HCT116 (cell line): ENCODE data around the gene FAAH2. TPM values are rescaled to one million over a fixed set of nuclear protein-coding genes. Genes with fewer than 3 reads are reported as not detected.

Source experiments
- ATAC-seq: fragments of 200-7000 bp; cut with Tn5 transposase; 2 replicates; pipeline ENCODE4 v1.9.1; 2020; ENCODE audit warnings: mild to moderate bottlenecking, moderate library complexity
- BruUV-seq: library from RNA; stranded (reverse); fragments of 400-500 nt; replicated peaks from 2 replicates; lab custom pipeline; 2021; lab: Mats Ljungman, UMichigan
- CTCF ChIA-PET: fragments of 300-600 bp; sonication (Branson Sonifier 250); formaldehyde crosslinking; loops from one replicate; lab custom pipeline; 2021; ENCODE audit warnings: antibody characterized with exemption; lab: Charles Lee
- POLR2A ChIA-PET: fragments of 300-600, 350-600 bp; sonication (Branson Sonifier 250); formaldehyde crosslinking; loops from one replicate; lab custom pipeline; 2021; ENCODE audit warnings: antibody characterized with exemption; lab: Charles Lee
- RAD21 ChIA-PET, 2 experiments: fragments of 300-600 bp; sonication (Branson Sonifier 250); formaldehyde crosslinking; loops; one replicate each; lab custom pipeline; 2023; ENCODE audit warnings: low total read pairs in 2 of 2; ENCODE audit not compliant: uncharacterized antibody in 2 of 2, unreplicated experiment in 2 of 2, low non-redundant PET in 1 of 2; lab: Charles Lee
- DNase-seq: peaks from one replicate; pipeline ENCODE4 v3.0.0-alpha.2; 2010; ENCODE audit warnings: low read depth, low spot score
- H2AFZ ChIP-seq: fragments of 200-600 bp; shearing (Covaris generic), sonication (generic); 2 replicates; pipeline ENCODE4 v1.6.1; 2017; ENCODE audit warnings: low read depth, mixed run types, mixed read lengths, antibody characterized with exemption, low read length; ENCODE audit not compliant: poor library complexity, severe bottlenecking
- H3K27ac ChIP-seq: 2 replicates; pipeline ENCODE4 v1.5.1; 2012; ENCODE audit warnings: low read depth, low read length
- H3K27me3 ChIP-seq: fragments of 200-600 bp; sonication (generic); 2 replicates; pipeline ENCODE4 v1.6.1; 2016; ENCODE audit warnings: mixed run types, low read length, mixed read lengths; ENCODE audit not compliant: insufficient read depth
- H3K36me3 ChIP-seq, 2 experiments: fragments of 200-500 bp in 1 of 2; fragments of 200-600 bp in 1 of 2; sonication (Bioruptor generic) in 1 of 2; sonication (generic) in 1 of 2; 2 replicates each; pipeline versions ENCODE4 v1.5.1 to v1.6.1; 2014 to 2016; ENCODE audit warnings: low read length in 2 of 2, inconsistent platforms in 1 of 2, mixed read lengths in 1 of 2, mixed run types in 1 of 2; ENCODE audit not compliant: insufficient read depth in 2 of 2, control insufficient read depth in 1 of 2
- H3K4me1 ChIP-seq, 2 experiments: fragments of 200-600 bp in 1 of 2; sonication (generic) in 1 of 2; 2 replicates each; pipeline versions ENCODE4 v1.5.1 to v1.6.1; 2012 to 2017; ENCODE audit warnings: low read length in 2 of 2, inconsistent platforms in 1 of 2, mild to moderate bottlenecking in 1 of 2, mixed read lengths in 1 of 2, mixed run types in 1 of 2, moderate library complexity in 1 of 2; ENCODE audit not compliant: insufficient read depth in 2 of 2, control insufficient read depth in 1 of 2
- H3K4me2 ChIP-seq: fragments of 200-600 bp; sonication (generic); 2 replicates; pipeline ENCODE4 v1.6.1; 2017; ENCODE audit warnings: mixed run types, low read length, mixed read lengths
- H3K4me3 ChIP-seq, 2 experiments: fragments of 200-600 bp in 1 of 2; sonication (generic) in 1 of 2; replicated peaks in 1 of 2; 2 replicates each; pipeline ENCODE4 v1.5.1; 2011 to 2016; ENCODE audit warnings: low read length in 2 of 2, control low read depth in 1 of 2, low read depth in 1 of 2, mild to moderate bottlenecking in 1 of 2, mixed read lengths in 1 of 2, mixed run types in 1 of 2
- H3K79me2 ChIP-seq: fragments of 200-600 bp; sonication (generic); 2 replicates; pipeline ENCODE4 v1.6.1; 2017; ENCODE audit warnings: mild to moderate bottlenecking, mixed run types, low read length, moderate library complexity, mixed read lengths; ENCODE audit not compliant: insufficient read depth
- H3K9ac ChIP-seq: fragments of 200-600 bp; sonication (generic); 2 replicates; pipeline ENCODE4 v1.6.1; 2016; ENCODE audit warnings: low read length, mixed read lengths
- H3K9me2 ChIP-seq: fragments of 200-600 bp; sonication (generic), shearing (Covaris generic); 2 replicates; pipeline ENCODE4 v1.6.1; 2017; ENCODE audit warnings: mixed run types, mild to moderate bottlenecking, moderate library complexity; ENCODE audit not compliant: insufficient read depth
- H3K9me3 ChIP-seq, 2 experiments: fragments of 200-500 bp in 1 of 2; fragments of 200-600 bp in 1 of 2; sonication (Bioruptor generic) in 1 of 2; sonication (generic) in 1 of 2; 2 replicates each; pipeline ENCODE4 v1.6.1; 2014 to 2017; ENCODE audit warnings: low read length in 2 of 2, mixed read lengths in 2 of 2, inconsistent platforms in 1 of 2, low read depth in 1 of 2, mild to moderate bottlenecking in 1 of 2, mixed run types in 1 of 2, moderate library complexity in 1 of 2; ENCODE audit not compliant: control insufficient read depth in 1 of 2, insufficient read depth in 1 of 2
- H4K20me1 ChIP-seq: fragments of 200-600 bp; sonication (generic), shearing (Covaris generic); 2 replicates; pipeline ENCODE4 v1.6.1; 2017; ENCODE audit warnings: mixed run types, mild to moderate bottlenecking, moderate library complexity; ENCODE audit not compliant: insufficient read depth
- CEBPB ChIP-seq: IDR thresholded peaks from 2 replicates; pipeline ENCODE4 v1.6.1; 2012; ENCODE audit warnings: low read depth
- ELF1 ChIP-seq: IDR thresholded peaks from 2 replicates; pipeline ENCODE4 v1.6.1; 2012; ENCODE audit warnings: low read depth, borderline replicate concordance
- FOSL1 ChIP-seq: IDR thresholded peaks from 2 replicates; pipeline ENCODE4 v1.6.1; 2012; ENCODE audit warnings: low read depth
- JUND ChIP-seq: IDR thresholded peaks from 2 replicates; pipeline ENCODE4 v1.6.1; 2012
- POLR2AphosphoS5 ChIP-seq: IDR thresholded peaks from 2 replicates; pipeline ENCODE4 v1.6.1; 2011; ENCODE audit warnings: mild to moderate bottlenecking, low read depth, low read length, moderate library complexity
- RAD21 ChIP-seq: IDR thresholded peaks from 2 replicates; pipeline ENCODE4 v1.6.1; 2012; ENCODE audit warnings: low read depth, mild to moderate bottlenecking
- SIN3A ChIP-seq: IDR thresholded peaks from 2 replicates; pipeline ENCODE4 v1.6.1; 2012; ENCODE audit warnings: low read depth
- SP1 ChIP-seq: IDR thresholded peaks from 2 replicates; pipeline ENCODE4 v1.6.1; 2012; ENCODE audit warnings: low read depth
- SRF ChIP-seq: IDR thresholded peaks from 2 replicates; pipeline ENCODE4 v1.6.1; 2012; ENCODE audit warnings: low read depth
- TCF7L2 ChIP-seq: IDR thresholded peaks from 2 replicates; pipeline ENCODE4 v1.7.0; 2011; ENCODE audit warnings: borderline replicate concordance, inconsistent platforms; ENCODE audit not compliant: insufficient read depth, insufficient read length; ENCODE audit errors: extremely low read depth
- ZFX ChIP-seq: fragments of 450-650 bp; IDR thresholded peaks from 2 replicates; pipeline ENCODE4 v1.6.1; 2017
- ZNF274 ChIP-seq: fragments of 200-500 bp; sonication (Bioruptor generic); IDR thresholded peaks from 2 replicates; pipeline ENCODE4 v1.6.1; 2014; ENCODE audit warnings: mild to moderate bottlenecking, low read depth, low read length, inconsistent platforms
- intact Hi-C: fragments of 100-400 bp; cut with micrococcal nuclease; formaldehyde crosslinking; loops from 2 replicates; pipeline ENCODE4 v1.10.0; 2022
- total RNA-seq: library from RNA; stranded (reverse); gene quantifications from one replicate; pipeline ENCODE4 v1.2.1, GENCODE V29; 2021; ENCODE audit not compliant: unreplicated experiment
- TF ChIP-seq, protein P1 (sequence below): IDR thresholded peaks from 2 replicates; pipeline ENCODE4 v1.6.1; 2011; ENCODE audit warnings: mild to moderate bottlenecking, low read length, moderate library complexity; ENCODE audit not compliant: insufficient replicate concordance; ENCODE audit errors: extremely low read depth
- TF ChIP-seq, protein P2 (sequence below): IDR thresholded peaks from 2 replicates; pipeline ENCODE4 v1.6.1; 2012; ENCODE audit warnings: low read depth
- TF ChIP-seq, protein P3 (sequence below): IDR thresholded peaks from 2 replicates; pipeline ENCODE4 v1.6.1; 2012

Gene FAAH2
- total RNA-seq, 1 experiment from 2014 or later = 6.1 TPM

DNA sequence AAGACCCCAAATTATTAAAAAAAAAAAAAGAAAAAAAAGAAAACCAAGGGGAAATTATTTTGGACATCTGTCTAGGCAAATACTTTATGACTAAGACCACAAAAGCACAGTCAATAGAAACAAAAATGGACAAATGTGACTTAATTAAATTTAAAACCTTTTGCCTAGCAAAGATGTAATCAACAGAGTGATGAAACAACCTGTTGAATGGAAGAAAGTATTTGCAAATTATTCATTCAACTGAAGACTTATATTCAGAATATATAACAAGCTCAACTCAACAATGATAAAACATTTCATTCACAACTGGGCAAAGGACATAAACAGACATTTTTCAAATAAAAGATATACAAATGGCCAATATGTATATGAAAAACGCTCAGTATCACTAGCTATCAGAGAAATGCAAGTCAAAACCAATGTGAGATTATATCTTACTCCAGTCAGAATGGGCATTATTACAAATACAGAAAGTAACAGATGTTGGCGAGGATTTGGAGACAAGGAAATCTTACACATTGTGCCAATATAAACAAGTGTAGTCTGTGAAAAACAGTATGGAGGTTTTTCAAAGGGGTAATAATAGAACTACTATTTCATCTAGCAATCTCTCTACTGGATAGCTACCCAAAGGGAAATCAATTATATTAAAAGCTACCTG, 67.1 kb downstream of the FAAH2 start:
- ChIA-PET POLR2A (no interaction called here), CTCF (no interaction called here), RAD21 (no interaction called here)
- TF ChIP-seq ELF1 (no peak), SIN3A (no peak), FOSL1 (no peak), JUND (no peak), SP1 (no peak), TCF7L2 (no peak), ZNF274 (no peak), CEBPB (no peak), SRF (no peak), ZFX (no peak), POLR2AphosphoS5 (no peak), RAD21 (no peak)
- TF ChIP-seq, protein P1, sequence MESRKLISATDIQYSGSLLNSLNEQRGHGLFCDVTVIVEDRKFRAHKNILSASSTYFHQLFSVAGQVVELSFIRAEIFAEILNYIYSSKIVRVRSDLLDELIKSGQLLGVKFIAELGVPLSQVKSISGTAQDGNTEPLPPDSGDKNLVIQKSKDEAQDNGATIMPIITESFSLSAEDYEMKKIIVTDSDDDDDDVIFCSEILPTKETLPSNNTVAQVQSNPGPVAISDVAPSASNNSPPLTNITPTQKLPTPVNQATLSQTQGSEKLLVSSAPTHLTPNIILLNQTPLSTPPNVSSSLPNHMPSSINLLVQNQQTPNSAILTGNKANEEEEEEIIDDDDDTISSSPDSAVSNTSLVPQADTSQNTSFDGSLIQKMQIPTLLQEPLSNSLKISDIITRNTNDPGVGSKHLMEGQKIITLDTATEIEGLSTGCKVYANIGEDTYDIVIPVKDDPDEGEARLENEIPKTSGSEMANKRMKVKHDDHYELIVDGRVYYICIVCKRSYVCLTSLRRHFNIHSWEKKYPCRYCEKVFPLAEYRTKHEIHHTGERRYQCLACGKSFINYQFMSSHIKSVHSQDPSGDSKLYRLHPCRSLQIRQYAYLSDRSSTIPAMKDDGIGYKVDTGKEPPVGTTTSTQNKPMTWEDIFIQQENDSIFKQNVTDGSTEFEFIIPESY = no peak
- TF ChIP-seq, protein P2, sequence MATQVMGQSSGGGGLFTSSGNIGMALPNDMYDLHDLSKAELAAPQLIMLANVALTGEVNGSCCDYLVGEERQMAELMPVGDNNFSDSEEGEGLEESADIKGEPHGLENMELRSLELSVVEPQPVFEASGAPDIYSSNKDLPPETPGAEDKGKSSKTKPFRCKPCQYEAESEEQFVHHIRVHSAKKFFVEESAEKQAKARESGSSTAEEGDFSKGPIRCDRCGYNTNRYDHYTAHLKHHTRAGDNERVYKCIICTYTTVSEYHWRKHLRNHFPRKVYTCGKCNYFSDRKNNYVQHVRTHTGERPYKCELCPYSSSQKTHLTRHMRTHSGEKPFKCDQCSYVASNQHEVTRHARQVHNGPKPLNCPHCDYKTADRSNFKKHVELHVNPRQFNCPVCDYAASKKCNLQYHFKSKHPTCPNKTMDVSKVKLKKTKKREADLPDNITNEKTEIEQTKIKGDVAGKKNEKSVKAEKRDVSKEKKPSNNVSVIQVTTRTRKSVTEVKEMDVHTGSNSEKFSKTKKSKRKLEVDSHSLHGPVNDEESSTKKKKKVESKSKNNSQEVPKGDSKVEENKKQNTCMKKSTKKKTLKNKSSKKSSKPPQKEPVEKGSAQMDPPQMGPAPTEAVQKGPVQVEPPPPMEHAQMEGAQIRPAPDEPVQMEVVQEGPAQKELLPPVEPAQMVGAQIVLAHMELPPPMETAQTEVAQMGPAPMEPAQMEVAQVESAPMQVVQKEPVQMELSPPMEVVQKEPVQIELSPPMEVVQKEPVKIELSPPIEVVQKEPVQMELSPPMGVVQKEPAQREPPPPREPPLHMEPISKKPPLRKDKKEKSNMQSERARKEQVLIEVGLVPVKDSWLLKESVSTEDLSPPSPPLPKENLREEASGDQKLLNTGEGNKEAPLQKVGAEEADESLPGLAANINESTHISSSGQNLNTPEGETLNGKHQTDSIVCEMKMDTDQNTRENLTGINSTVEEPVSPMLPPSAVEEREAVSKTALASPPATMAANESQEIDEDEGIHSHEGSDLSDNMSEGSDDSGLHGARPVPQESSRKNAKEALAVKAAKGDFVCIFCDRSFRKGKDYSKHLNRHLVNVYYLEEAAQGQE = no peak
- TF ChIP-seq, protein P3, sequence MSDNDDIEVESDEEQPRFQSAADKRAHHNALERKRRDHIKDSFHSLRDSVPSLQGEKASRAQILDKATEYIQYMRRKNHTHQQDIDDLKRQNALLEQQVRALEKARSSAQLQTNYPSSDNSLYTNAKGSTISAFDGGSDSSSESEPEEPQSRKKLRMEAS = no peak
- Histone ChIP-seq H3K9ac (no peak overlapping the region), H3K27me3 (no peaks in the 10 kb centered on the region), H3K4me2 (no peak overlapping the region), H3K27ac (no peak overlapping the region), H3K79me2 (no peaks in the 10 kb centered on the region), H3K9me2 (no peaks in the 10 kb centered on the region), H4K20me1 (no peaks in the 10 kb centered on the region), H3K9me3 (no peaks in the 10 kb centered on the region), H3K4me3 (no peak overlapping the region), H3K4me1 (no peaks in the 10 kb centered on the region), H3K36me3 (no peaks in the 10 kb centered on the region), H2AFZ (no peak overlapping the region)
- DNase-seq (no peak), ATAC-seq (no peak)
- intact Hi-C loops = no loop called here
- no TSS peak for BruUV-seq
